Right lobe of liver (tissue), 4 donors: Measurements from ENCODE around the gene POLE.

Experiments
- POLR2A ChIP-seq: fragments of 450-650 bp; IDR thresholded peaks from one replicate; pipeline ENCODE4 v1.6.1; 2017; ENCODE audit warnings: antibody characterized with exemption, mild to moderate bottlenecking
- TF ChIP-seq, protein P1 (sequence below), 4 donors: fragments of 200-600 bp in 3 of 4; fragments of 450-650 bp in 1 of 4; IDR thresholded peaks; one replicate each; pipeline versions ENCODE4 v1.5.1 to v1.8.0; 2016 to 2022; ENCODE audit warnings: antibody characterized with exemption in 4 of 4, mild to moderate bottlenecking in 2 of 4
- donor health status: DM: no; HTN: no; CAD: no.
- donor health status: DM: no; HTN: no; CAD: no.
- donor health status: DM: no; HTN: yes; CAD: no.

GRCh38 chr12:132730353-132730752, 43.2 kb upstream of the POLE start:
- TF ChIP-seq POLR2A = no peak
- TF ChIP-seq, protein P1, sequence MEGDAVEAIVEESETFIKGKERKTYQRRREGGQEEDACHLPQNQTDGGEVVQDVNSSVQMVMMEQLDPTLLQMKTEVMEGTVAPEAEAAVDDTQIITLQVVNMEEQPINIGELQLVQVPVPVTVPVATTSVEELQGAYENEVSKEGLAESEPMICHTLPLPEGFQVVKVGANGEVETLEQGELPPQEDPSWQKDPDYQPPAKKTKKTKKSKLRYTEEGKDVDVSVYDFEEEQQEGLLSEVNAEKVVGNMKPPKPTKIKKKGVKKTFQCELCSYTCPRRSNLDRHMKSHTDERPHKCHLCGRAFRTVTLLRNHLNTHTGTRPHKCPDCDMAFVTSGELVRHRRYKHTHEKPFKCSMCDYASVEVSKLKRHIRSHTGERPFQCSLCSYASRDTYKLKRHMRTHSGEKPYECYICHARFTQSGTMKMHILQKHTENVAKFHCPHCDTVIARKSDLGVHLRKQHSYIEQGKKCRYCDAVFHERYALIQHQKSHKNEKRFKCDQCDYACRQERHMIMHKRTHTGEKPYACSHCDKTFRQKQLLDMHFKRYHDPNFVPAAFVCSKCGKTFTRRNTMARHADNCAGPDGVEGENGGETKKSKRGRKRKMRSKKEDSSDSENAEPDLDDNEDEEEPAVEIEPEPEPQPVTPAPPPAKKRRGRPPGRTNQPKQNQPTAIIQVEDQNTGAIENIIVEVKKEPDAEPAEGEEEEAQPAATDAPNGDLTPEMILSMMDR (IDR thresholded peaks at IDR 0.05) = no peak
